Activated CD8-positive, alpha-beta T cell treated with anti-CD3 and anti-CD28 coated beads, Interleukin-2, amount 10 ng/mL, durations not matched to agents 7 days and 5 days (primary cell): ENCODE results near the gene DSCAM. TPM values are rescaled to one million over a fixed set of nuclear protein-coding genes. Genes with fewer than 3 reads are reported as not detected.

Experiments
- ATAC-seq: fragments of 150-1000 bp; cut with Tn5 transposase; one replicate; pipeline ENCODE4 v1.10.0; 2021; ENCODE audit warnings: moderate library complexity
- CTCF ChIA-PET: fragments of 350-600 bp; sonication (Branson Sonifier 250); formaldehyde crosslinking; loops from one replicate; lab custom pipeline; 2021; ENCODE audit warnings: antibody characterized with exemption; lab: Charles Lee
- POLR2A ChIA-PET: fragments of 350-600 bp; sonication (Branson Sonifier 250); formaldehyde crosslinking; loops from one replicate; lab custom pipeline; 2021; ENCODE audit warnings: antibody characterized with exemption; lab: Charles Lee
- DNase-seq: peaks from one replicate; pipeline ENCODE4 v3.0.0-alpha.2; 2020
- H3K27ac Mint-ChIP-seq: one replicate; pipeline ENCODE4 v1.8.0; 2021; ENCODE audit warnings: mild to moderate bottlenecking, mixed read lengths
- H3K27me3 Mint-ChIP-seq: one replicate; pipeline ENCODE4 v1.8.0; 2021; ENCODE audit warnings: low read depth, mixed read lengths
- H3K36me3 Mint-ChIP-seq: one replicate; pipeline ENCODE4 v1.8.0; 2021; ENCODE audit warnings: low read depth, mixed read lengths
- H3K4me1 Mint-ChIP-seq: one replicate; pipeline ENCODE4 v1.8.0; 2021; ENCODE audit warnings: low read depth, mixed read lengths
- H3K4me3 Mint-ChIP-seq: one replicate; pipeline ENCODE4 v1.8.0; 2021; ENCODE audit warnings: mild to moderate bottlenecking, mixed read lengths
- H3K9me3 Mint-ChIP-seq: one replicate; pipeline ENCODE4 v1.8.0; 2022; ENCODE audit warnings: mixed read lengths; ENCODE audit not compliant: insufficient read depth
- total RNA-seq, 2 experiments: library from RNA; stranded (reverse); gene quantifications; one replicate each; pipeline ENCODE4 v1.2.3, GENCODE V29; 2021

DSCAM gene
- total RNA-seq, 2 experiments from 2014 or later: not detected

GRCh38 chr21:40496116-40496515, 350.8 kb downstream of the DSCAM start:
- Mint-ChIP-seq H3K27ac (no peak overlapping the region), H3K27me3 (no peaks in the 10 kb centered on the region), H3K4me1 (no peaks in the 10 kb centered on the region), H3K9me3 (peaks cover 17% of the 10 kb centered on the region), H3K4me3 (no peak overlapping the region), H3K36me3 (no peaks in the 10 kb centered on the region)
- ChIA-PET CTCF (no interaction called here), POLR2A (no interaction called here)
- ATAC-seq (no peak), DNase-seq (no peak)

DNA sequence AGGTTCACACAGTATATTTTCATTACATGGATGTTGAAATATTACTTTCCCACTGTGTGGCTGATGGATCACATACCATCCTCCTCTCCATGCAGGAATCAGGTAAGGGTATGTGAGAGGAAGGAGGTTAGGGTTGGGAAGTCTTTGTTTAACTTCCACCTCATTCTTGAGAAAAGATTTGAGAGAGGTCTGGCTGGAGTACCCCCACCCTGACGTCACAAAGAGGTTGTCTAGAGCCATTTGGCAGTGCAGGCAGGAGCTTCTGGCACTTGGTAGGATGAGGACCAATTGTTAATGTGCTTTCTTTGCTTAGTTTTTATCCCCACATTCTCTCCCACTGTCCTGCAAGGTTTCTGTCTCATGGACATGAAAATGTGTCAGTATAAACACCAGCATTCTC, 356.6 kb downstream of the DSCAM start:
- Mint-ChIP-seq H3K4me3 (no peak overlapping the region), H3K4me1 (no peaks in the 10 kb centered on the region), H3K27ac (no peak overlapping the region), H3K36me3 (no peaks in the 10 kb centered on the region), H3K9me3 (peaks cover 22% of the 10 kb centered on the region), H3K27me3 (no peaks in the 10 kb centered on the region)
- CTCF ChIA-PET: no interaction called here
- POLR2A ChIA-PET: no interaction called here
- no peak for DNase-seq
- no peak for ATAC-seq

GRCh38 chr21:40489001-40489400, 358.0 kb downstream of the DSCAM start:
- no peak for DNase-seq
- POLR2A ChIA-PET: no interaction called here
- no peaks in the 10 kb centered on the region for H3K4me1 Mint-ChIP-seq
- no peak for ATAC-seq
- no peaks in the 10 kb centered on the region for H3K27me3 Mint-ChIP-seq
- no peak overlapping the region for H3K27ac Mint-ChIP-seq
- peaks cover 22% of the 10 kb centered on the region for H3K9me3 Mint-ChIP-seq
- no peaks in the 10 kb centered on the region for H3K36me3 Mint-ChIP-seq
- H3K4me3 Mint-ChIP-seq: no peak overlapping the region
- CTCF ChIA-PET: no interaction called here

DNA sequence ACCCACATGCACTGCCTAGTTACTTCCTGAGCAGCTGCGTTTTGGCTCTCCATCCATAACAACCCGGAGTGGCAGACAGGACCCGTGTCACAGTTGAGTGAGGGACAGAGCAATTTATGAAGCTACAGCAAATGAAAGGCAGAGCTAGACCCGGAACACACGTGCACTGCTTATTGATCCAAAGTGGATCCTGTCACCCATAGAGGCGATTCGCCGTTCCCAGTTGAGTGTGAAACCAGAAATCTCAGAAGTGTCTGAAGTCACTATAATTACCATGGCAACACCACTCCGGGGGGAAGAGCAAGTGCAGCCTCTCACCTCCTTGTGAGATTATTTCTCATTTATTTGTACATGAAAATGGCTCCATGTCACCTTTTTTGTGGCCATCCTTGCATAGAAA, 365.2 kb downstream of the DSCAM start:
- ATAC-seq: no peak
- Mint-ChIP-seq H3K27me3 (no peaks in the 10 kb centered on the region), H3K36me3 (no peaks in the 10 kb centered on the region), H3K4me1 (no peaks in the 10 kb centered on the region), H3K9me3 (no peaks in the 10 kb centered on the region), H3K4me3 (no peak overlapping the region), H3K27ac (no peak overlapping the region)
- POLR2A ChIA-PET: no interaction called here
- CTCF ChIA-PET: no interaction called here
- no peak for DNase-seq

DNA sequence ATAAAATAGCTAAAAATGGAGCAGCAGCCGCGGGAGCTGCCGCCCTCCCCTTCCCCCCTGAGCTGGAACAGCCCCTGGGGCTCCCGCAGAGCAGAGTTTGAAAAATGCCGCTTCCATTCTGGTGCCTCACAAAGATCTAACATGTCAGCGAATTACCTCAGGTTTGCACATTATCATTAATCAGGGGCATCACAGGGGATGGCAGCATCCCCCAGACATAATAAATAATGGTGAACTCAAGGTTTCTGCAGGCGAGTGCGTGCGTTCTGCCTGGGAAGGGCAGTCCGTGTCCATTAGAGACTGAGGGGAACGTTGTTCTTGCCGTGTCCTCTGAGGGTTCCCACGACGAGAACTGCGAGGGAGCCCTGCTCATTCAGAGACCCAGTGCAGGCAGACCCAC, 372.4 kb downstream of the DSCAM start:
- H3K4me1 Mint-ChIP-seq: no peaks in the 10 kb centered on the region
- ATAC-seq (no peak), DNase-seq (no peak)
- H3K36me3 Mint-ChIP-seq: no peaks in the 10 kb centered on the region
- POLR2A ChIA-PET: no interaction called here
- CTCF ChIA-PET: no interaction called here
- no peaks in the 10 kb centered on the region for H3K9me3 Mint-ChIP-seq
- H3K27me3 Mint-ChIP-seq: no peaks in the 10 kb centered on the region
- no peak overlapping the region for H3K4me3 Mint-ChIP-seq
- no peak overlapping the region for H3K27ac Mint-ChIP-seq

DNA sequence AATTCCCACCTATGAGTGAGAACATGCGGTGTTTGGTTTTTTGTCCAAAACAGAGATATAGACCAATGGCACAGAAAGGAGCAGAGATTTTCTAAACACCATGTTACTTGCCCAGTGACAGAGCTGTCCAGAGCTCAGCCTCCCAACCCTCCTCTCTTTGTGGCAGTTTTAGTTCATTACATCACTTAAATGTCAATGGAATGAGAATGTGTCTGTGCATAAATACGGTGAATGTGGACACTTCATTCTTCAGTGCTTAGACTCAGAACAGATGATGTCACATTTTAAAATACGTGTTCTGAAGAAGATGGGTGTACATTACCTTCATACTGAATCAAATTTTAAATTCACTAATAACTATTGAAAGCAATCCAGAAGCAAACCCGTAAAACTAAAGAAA, 374.9 kb downstream of the DSCAM start:
- H3K27me3 Mint-ChIP-seq: no peaks in the 10 kb centered on the region
- DNase-seq: no peak
- no peak overlapping the region for H3K27ac Mint-ChIP-seq
- H3K4me3 Mint-ChIP-seq: no peak overlapping the region
- H3K4me1 Mint-ChIP-seq: no peaks in the 10 kb centered on the region
- H3K36me3 Mint-ChIP-seq: no peaks in the 10 kb centered on the region
- no peaks in the 10 kb centered on the region for H3K9me3 Mint-ChIP-seq
- no peak for ATAC-seq
- CTCF ChIA-PET: no interaction called here
- POLR2A ChIA-PET: no interaction called here

GRCh38 chr21:40471103-40471502, 375.9 kb downstream of the DSCAM start:
- ChIA-PET CTCF (no interaction called here), POLR2A (no interaction called here)
- H3K9me3 Mint-ChIP-seq: no peaks in the 10 kb centered on the region
- ATAC-seq (no peak), DNase-seq (no peak)
- no peaks in the 10 kb centered on the region for H3K36me3 Mint-ChIP-seq
- H3K4me3 Mint-ChIP-seq: no peak overlapping the region
- H3K27me3 Mint-ChIP-seq: no peaks in the 10 kb centered on the region
- no peak overlapping the region for H3K27ac Mint-ChIP-seq
- no peaks in the 10 kb centered on the region for H3K4me1 Mint-ChIP-seq

DNA sequence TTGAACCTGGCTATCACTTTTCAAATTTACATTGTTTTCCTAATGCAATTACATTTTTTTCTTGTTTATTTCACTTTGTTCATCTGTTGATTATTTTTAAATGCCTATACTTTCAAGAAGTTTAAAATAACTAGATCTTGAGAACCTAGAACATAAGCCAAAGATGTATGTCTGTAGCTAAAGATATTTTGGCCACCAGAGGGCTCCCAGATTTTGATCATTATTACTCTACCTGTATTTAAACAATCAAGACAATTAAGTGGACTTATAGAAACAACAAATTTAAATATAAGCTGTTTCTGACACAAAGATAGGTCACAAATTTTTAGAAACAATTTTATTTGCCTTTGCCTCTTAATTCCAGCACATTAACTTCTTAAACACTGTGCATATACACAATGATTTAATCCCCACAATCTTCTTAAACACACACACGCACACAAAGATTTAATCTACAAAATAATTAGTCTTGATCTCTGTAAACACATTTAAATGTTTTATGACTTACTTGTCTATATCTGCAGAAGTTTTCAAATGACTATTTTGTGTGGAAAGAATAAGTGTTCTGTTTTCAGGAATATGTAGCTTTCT, 380.0 kb downstream of the DSCAM start:
- CTCF ChIA-PET: interaction anchor here (0.6 kb wide), 1 partner anchor 602 kb away, joined by 3 read pairs; no protein-coding TSS in a partner anchor
- Mint-ChIP-seq H3K4me3 (no peak overlapping the region), H3K27ac (no peak overlapping the region), H3K36me3 (no peaks in the 10 kb centered on the region), H3K9me3 (no peaks in the 10 kb centered on the region), H3K27me3 (no peaks in the 10 kb centered on the region), H3K4me1 (no peaks in the 10 kb centered on the region)
- POLR2A ChIA-PET: no interaction called here
- DNase-seq (no peak), ATAC-seq (no peak)

- Mint-ChIP-seq H3K27ac (no peak overlapping the region), H3K36me3 (no peaks in the 10 kb centered on the region), H3K4me3 (no peak overlapping the region), H3K4me1 (no peaks in the 10 kb centered on the region), H3K9me3 (no peaks in the 10 kb centered on the region), H3K27me3 (no peaks in the 10 kb centered on the region)
- no peak for ATAC-seq
- CTCF ChIA-PET: no interaction called here
- DNase-seq: no peak
- POLR2A ChIA-PET: no interaction called here
Measured at GRCh38 chr21:40465382-40465781, 381.6 kb downstream of the DSCAM start.

DNA sequence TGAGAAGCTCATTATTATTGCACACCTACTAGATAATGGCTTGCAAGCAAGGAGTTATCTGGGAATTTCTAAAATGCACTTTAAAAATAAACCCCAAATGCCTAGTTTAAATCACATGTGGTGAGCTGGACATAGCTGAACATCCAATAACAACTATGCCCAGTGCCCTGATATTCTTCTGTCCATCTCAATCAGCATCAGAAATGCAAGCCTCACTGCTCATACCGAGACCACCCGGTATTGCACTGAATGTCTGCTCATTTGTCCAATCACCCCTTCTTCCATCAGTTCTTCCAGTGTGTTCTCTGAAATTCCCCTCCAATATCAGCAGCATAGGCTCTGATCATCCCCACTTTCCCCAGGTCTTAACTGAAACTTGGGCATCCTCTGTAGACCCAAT, 383.8 kb downstream of the DSCAM start:
- CTCF ChIA-PET: no interaction called here
- H3K36me3 Mint-ChIP-seq: no peaks in the 10 kb centered on the region

GRCh38 chr21:40461008-40461407, 385.9 kb downstream of the DSCAM start:
- Mint-ChIP-seq H3K27ac (no peak overlapping the region), H3K27me3 (no peaks in the 10 kb centered on the region), H3K4me1 (no peaks in the 10 kb centered on the region), H3K9me3 (no peaks in the 10 kb centered on the region), H3K4me3 (no peak overlapping the region), H3K36me3 (no peaks in the 10 kb centered on the region)
- ChIA-PET POLR2A (no interaction called here), CTCF (no interaction called here)
- no peak for ATAC-seq
- DNase-seq: no peak

More for the DNA sequence above, 383.8 kb downstream of the DSCAM start:
- no peaks in the 10 kb centered on the region for H3K27me3 Mint-ChIP-seq
- H3K27ac Mint-ChIP-seq: no peak overlapping the region
- no peaks in the 10 kb centered on the region for H3K4me1 Mint-ChIP-seq
- ATAC-seq (no peak), DNase-seq (no peak)
- POLR2A ChIA-PET: no interaction called here
- H3K9me3 Mint-ChIP-seq: no peaks in the 10 kb centered on the region
- H3K4me3 Mint-ChIP-seq: no peak overlapping the region

GRCh38 chr21:40457741-40458140, 389.2 kb downstream of the DSCAM start:
- no peak for ATAC-seq
- POLR2A ChIA-PET: no interaction called here
- no peak for DNase-seq

DNA sequence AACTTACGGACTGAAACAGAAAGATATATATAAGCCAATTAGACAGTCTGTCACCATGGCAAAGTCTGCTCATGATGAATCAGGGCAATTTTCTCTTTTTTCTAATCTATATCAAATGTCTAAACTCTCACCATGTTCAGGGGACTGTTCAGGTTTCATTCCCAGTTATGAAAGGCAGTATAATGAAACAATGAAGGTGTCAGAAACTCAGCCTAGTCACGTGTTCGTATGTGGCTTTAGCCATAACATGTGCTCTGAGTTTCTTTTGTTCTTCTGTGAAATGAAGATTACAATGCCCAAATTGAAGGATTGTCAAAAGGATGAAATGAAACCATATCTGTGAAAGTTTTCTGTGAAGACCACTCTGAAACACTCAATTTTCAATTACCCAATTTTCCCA, 392.9 kb downstream of the DSCAM start:
- ChIA-PET CTCF (no interaction called here), POLR2A (no interaction called here)
- Mint-ChIP-seq H3K27me3 (no peaks in the 10 kb centered on the region), H3K27ac (no peak overlapping the region), H3K9me3 (no peaks in the 10 kb centered on the region), H3K4me1 (no peaks in the 10 kb centered on the region), H3K4me3 (no peak overlapping the region), H3K36me3 (no peaks in the 10 kb centered on the region)
- ATAC-seq (no peak), DNase-seq (no peak)

More at GRCh38 chr21:40457741-40458140, 389.2 kb downstream of the DSCAM start:
- Mint-ChIP-seq H3K36me3 (no peaks in the 10 kb centered on the region), H3K9me3 (no peaks in the 10 kb centered on the region), H3K27me3 (no peaks in the 10 kb centered on the region), H3K4me1 (no peaks in the 10 kb centered on the region), H3K27ac (no peak overlapping the region), H3K4me3 (no peak overlapping the region)
- CTCF ChIA-PET: no interaction called here
